ENCODE results near the gene PLXNA2.

DNA sequence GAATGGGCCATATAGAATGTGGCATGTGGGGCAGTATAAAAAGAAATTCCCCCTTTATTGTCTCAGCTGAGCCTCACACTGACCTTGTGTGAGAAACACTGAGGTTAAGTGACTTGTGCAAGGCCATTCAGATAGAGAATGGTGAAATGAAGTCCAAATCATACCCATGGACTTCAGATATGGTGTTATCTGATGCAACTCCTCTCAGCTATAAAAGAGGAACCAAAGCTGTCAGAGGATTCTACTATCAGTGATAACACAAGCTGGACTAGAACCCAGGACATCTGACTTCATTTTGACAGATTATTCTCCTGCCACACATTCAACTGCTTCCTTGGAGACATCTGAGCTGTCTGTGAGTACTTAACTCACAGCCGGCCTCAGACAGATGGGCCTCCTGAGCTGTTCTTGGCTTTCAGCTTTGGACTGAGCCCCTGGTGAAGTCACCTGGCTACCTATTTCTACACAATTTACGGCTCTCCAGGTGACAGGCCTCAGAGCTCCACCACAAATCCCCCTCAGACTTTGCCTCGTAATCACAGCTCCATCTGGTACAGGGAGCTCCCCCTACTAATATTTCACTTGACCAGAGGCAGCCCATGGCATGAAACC is 104.6 kb downstream of the PLXNA2 start:
- TF ChIP-seq POLR2A (IDR thresholded peaks at IDR 0.05; ENCODE audit: low read depth), result no peak
- TF ChIP-seq CTCF (IDR thresholded peaks at IDR 0.05), result no peak
